DOHH2 (cell line): ENCODE results near the gene KCNQ1.

Experiments used
- H3F3A ChIP-seq: fragments of 200-600 bp; sonication (generic), shearing (Covaris generic); 2 replicates; pipeline ENCODE4 v1.6.0; 2016; ENCODE audit warnings: antibody characterized with exemption, mild to moderate bottlenecking; ENCODE audit not compliant: control insufficient read depth, insufficient read depth
- H3K27ac ChIP-seq: fragments of 200-600 bp; sonication (generic); 2 replicates; pipeline ENCODE4 v1.5.1; 2014; ENCODE audit warnings: low read depth, mild to moderate bottlenecking, low read length, moderate library complexity
- H3K27me3 ChIP-seq: fragments of 200-600 bp; sonication (generic); 2 replicates; pipeline ENCODE4 v1.6.1; 2014; ENCODE audit warnings: mild to moderate bottlenecking, low read length, mixed read lengths; ENCODE audit not compliant: control insufficient read depth
- H3K36me3 ChIP-seq: fragments of 200-600 bp; sonication (generic); 2 replicates; pipeline ENCODE4 v1.6.1; 2014; ENCODE audit warnings: mild to moderate bottlenecking, low read length, moderate library complexity, mixed read lengths; ENCODE audit not compliant: control insufficient read depth
- H3K4me1 ChIP-seq: fragments of 200-600 bp; sonication (generic); 2 replicates; pipeline ENCODE4 v1.6.1; 2014; ENCODE audit warnings: mild to moderate bottlenecking, low read length, mixed read lengths; ENCODE audit not compliant: control insufficient read depth
- H3K4me2 ChIP-seq: fragments of 200-600 bp; sonication (generic); 2 replicates; pipeline ENCODE4 v1.6.0; 2014; ENCODE audit warnings: mild to moderate bottlenecking, low read length, moderate library complexity
- H3K4me3 ChIP-seq: fragments of 200-600 bp; sonication (generic); 2 replicates; pipeline ENCODE4 v1.5.1; 2014; ENCODE audit warnings: mild to moderate bottlenecking, low read length, mixed read lengths
- H3K79me2 ChIP-seq: fragments of 200-600 bp; sonication (generic); 2 replicates; pipeline ENCODE4 v1.6.1; 2014; ENCODE audit warnings: mild to moderate bottlenecking, low read length, mixed read lengths; ENCODE audit not compliant: control insufficient read depth
- H3K9me2 ChIP-seq: fragments of 200-600 bp; sonication (generic); replicated peaks from 2 replicates; pipeline ENCODE4 v1.6.1; 2014; ENCODE audit warnings: mild to moderate bottlenecking, low read length, mixed read lengths; ENCODE audit not compliant: control insufficient read depth
- H3K9me3 ChIP-seq: fragments of 200-600 bp; sonication (generic); 2 replicates; pipeline ENCODE4 v1.6.1; 2014; ENCODE audit warnings: antibody characterized with exemption, low read length, mixed read lengths; ENCODE audit not compliant: control insufficient read depth, insufficient read depth
- H4K20me1 ChIP-seq: fragments of 200-600 bp; sonication (generic); 2 replicates; pipeline ENCODE4 v1.6.0; 2014; ENCODE audit warnings: low read depth, mild to moderate bottlenecking, antibody characterized with exemption, low read length, moderate library complexity; ENCODE audit not compliant: control insufficient read depth, insufficient read depth
- EZH2phosphoT487 ChIP-seq: fragments of 200-600 bp; sonication (generic); IDR thresholded peaks from 2 replicates; pipeline ENCODE4 v1.6.1; 2017; ENCODE audit warnings: borderline replicate concordance, mild to moderate bottlenecking, antibody characterized with exemption, low read length, moderate library complexity, mixed read lengths
- TF ChIP-seq, protein P1 (sequence below): fragments of 200-600 bp; sonication (generic); IDR thresholded peaks from one replicate; pipeline ENCODE4 v1.5.1; 2014; ENCODE audit warnings: antibody characterized with exemption, mild to moderate bottlenecking, low read depth, low read length; ENCODE audit not compliant: poor library complexity, severe bottlenecking

The KCNQ1 gene

DNA sequence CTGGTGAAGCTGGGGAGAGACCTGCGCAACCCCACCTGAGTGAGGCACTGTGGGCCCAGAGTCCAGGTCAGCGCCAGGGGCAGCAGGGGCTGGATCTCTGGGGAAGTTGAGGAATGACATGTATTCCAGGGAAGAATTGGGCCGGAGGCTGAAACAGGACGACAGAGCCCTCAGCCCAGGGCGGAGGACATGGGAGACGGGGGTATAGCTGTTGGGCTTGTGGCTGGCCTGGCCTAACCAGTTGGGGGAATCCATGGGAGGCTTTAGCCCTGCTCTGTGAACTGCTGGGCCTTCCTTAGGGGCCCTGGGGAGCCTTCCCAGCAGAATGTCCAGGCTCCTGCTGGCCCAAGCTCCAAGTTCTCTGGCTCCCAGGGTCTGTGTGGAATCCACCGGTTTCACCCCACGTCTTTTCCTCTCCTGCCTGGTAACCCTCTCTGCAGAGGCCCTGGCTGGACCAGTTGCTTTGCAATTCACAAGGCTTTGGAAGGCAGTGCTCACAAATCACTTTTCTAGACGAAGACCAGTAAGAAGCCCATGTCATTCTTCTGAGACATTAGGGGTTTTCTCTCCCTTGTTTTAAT is 305.4 kb downstream of the KCNQ1 start:
- H3F3A ChIP-seq: no peaks in the 10 kb centered on the region
- no peak overlapping the region for H3K4me2 ChIP-seq
- no peak overlapping the region for H3K4me3 ChIP-seq
- H4K20me1 ChIP-seq: no peaks in the 10 kb centered on the region
- no peaks in the 10 kb centered on the region for H3K36me3 ChIP-seq
- H3K27me3 ChIP-seq: no peaks in the 10 kb centered on the region
- H3K4me1 ChIP-seq: no peaks in the 10 kb centered on the region
- H3K9me2 ChIP-seq: no peaks in the 10 kb centered on the region
- no peaks in the 10 kb centered on the region for H3K9me3 ChIP-seq
- H3K27ac ChIP-seq: no peak overlapping the region
- no peaks in the 10 kb centered on the region for H3K79me2 ChIP-seq
- TF ChIP-seq EZH2phosphoT487: no peak
- TF ChIP-seq, protein P1, sequence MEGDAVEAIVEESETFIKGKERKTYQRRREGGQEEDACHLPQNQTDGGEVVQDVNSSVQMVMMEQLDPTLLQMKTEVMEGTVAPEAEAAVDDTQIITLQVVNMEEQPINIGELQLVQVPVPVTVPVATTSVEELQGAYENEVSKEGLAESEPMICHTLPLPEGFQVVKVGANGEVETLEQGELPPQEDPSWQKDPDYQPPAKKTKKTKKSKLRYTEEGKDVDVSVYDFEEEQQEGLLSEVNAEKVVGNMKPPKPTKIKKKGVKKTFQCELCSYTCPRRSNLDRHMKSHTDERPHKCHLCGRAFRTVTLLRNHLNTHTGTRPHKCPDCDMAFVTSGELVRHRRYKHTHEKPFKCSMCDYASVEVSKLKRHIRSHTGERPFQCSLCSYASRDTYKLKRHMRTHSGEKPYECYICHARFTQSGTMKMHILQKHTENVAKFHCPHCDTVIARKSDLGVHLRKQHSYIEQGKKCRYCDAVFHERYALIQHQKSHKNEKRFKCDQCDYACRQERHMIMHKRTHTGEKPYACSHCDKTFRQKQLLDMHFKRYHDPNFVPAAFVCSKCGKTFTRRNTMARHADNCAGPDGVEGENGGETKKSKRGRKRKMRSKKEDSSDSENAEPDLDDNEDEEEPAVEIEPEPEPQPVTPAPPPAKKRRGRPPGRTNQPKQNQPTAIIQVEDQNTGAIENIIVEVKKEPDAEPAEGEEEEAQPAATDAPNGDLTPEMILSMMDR: no peak

DNA sequence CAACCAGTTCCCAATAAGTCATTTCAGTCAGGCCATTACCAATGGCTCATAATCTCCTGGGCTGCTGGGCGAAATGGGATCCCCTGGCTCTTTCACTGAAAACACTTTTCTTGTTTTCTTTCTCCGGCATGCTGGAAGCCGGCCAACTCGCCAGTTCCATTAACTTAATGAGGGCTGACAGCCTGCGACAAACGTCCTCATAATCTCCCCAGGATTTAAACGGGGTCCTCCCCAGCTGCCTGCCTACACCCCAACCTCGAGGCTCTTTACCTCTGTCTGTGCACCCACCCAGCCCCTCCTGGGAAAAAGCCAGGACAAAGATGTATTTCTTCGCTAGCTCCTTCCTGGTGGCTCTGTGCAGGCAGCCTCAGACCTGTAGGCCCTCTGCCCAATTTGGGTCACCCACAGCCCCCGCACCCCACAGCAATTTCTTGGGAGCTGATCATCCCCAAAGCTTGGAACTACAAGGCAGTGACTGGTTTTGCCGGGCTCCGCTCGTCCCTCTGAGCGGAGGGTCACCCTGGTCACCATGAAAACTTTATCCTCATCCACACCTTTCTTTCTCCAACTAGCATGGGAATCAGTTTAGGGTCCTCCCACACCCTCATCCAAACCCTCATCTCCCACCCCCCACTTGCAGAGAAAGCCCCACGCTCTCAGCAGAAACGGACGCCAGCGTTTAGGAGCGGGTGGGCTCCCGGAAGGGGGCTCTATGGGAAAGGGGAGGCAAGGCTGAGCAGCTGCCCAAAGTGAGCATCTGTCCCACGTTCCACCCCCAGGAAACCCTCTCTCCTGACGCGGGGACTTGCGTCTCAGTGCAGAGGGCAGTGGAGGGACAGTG is 306.1 kb downstream of the KCNQ1 start:
- Histone ChIP-seq H3K79me2 (no peaks in the 10 kb centered on the region), H3K27me3 (no peaks in the 10 kb centered on the region), H3K9me2 (no peaks in the 10 kb centered on the region), H3K4me3 (no peak overlapping the region), H3K4me2 (no peak overlapping the region), H3K9me3 (no peaks in the 10 kb centered on the region), H3F3A (no peaks in the 10 kb centered on the region), H3K4me1 (no peaks in the 10 kb centered on the region), H4K20me1 (no peaks in the 10 kb centered on the region), H3K36me3 (no peaks in the 10 kb centered on the region), H3K27ac (no peak overlapping the region)
- no peak for TF ChIP-seq EZH2phosphoT487
- TF ChIP-seq, protein P1: no peak

DNA sequence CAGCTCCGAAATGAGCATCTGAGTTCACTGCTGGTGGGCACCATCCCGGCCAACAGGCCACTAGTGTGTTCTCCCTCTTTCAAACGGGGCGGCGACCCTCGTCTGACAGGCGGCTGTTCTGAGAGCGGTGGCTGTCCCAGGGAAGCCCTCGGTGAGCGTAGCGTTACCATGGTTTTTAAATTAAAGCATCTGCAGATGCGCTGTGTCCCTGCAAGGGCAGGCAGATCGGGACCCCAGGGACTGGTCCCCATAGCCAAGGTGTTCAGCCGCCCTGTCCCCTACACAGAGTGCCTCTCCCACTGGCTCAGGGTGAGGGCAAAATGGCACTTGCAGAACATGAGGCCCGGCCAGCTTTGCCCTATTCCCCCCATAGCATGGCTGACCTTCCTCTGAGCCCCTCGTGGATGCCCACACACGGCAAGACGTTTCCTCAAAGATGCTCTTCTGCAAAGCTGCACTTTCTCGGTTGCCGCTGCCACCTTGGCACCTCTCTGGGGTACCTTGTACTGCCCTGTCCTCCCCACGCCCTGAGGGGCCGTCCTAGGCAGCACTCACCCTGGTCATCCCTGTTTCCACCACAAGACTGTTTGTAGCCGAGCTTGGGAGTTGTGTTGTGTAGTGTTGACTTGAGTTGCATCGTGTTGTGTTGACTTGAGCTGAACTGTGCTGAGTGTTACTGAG is 306.9 kb downstream of the KCNQ1 start:
- no peaks in the 10 kb centered on the region for H3K79me2 ChIP-seq
- H3K36me3 ChIP-seq: no peaks in the 10 kb centered on the region
- H4K20me1 ChIP-seq: no peaks in the 10 kb centered on the region
- no peaks in the 10 kb centered on the region for H3K4me1 ChIP-seq
- no peaks in the 10 kb centered on the region for H3K9me3 ChIP-seq
- H3K9me2 ChIP-seq: no peaks in the 10 kb centered on the region
- H3K4me2 ChIP-seq: no peak overlapping the region
- no peaks in the 10 kb centered on the region for H3F3A ChIP-seq
- no peaks in the 10 kb centered on the region for H3K27me3 ChIP-seq
- H3K27ac ChIP-seq: no peak overlapping the region
- H3K4me3 ChIP-seq: no peak overlapping the region
- TF ChIP-seq, protein P1: no peak
- no peak for TF ChIP-seq EZH2phosphoT487
